ENCODE measurements around the gene OASL.
"Not testable (repeated sequence)": the region's sequence is repeated elsewhere in the genome, so short reads cannot be mapped to it uniquely, and the experiment has no call there.

Gene OASL, protein sequence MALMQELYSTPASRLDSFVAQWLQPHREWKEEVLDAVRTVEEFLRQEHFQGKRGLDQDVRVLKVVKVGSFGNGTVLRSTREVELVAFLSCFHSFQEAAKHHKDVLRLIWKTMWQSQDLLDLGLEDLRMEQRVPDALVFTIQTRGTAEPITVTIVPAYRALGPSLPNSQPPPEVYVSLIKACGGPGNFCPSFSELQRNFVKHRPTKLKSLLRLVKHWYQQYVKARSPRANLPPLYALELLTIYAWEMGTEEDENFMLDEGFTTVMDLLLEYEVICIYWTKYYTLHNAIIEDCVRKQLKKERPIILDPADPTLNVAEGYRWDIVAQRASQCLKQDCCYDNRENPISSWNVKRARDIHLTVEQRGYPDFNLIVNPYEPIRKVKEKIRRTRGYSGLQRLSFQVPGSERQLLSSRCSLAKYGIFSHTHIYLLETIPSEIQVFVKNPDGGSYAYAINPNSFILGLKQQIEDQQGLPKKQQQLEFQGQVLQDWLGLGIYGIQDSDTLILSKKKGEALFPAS

DNA sequence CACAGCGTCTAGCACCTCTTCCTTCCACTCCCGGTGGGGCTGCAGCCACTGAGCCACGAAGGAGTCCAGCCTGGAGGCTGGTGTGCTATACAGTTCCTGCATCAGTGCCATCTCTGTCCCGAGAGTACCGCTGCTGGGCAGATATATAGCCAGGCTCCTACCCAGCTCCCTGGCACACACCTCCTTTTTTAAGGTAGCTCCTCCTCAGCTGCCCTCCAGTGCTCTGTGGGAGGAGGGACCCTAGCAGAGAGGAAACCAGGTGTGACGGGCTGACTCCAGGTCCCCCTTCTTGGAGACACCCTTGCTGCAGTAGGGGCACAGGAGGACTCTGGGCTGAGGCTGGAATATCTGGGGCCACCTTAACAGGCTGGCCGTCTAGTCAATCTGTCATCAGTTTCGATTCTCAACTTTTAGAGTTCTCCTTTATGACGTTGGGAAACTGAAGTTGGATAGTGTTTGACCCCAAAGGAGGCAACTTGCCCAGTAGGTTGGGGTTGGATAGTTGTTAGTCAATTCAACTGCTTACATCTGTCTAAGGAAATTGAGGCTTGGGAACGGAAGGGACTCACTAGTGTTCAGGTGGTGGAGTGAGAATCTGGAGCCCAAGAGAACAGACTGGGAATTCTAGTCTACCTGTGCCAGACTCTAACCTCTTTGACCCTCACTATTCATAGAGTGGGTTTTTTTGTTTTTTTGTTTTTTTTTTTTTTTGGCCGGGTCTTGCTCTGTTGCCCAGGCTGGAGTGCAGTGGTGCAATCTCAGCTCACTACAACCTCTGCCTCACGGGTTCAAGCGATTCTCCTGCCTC, at the start of gene OASL:
TSS of gene OASL (minus strand) at position 386 of the 808 bp plus-strand sequence. CDS start at position 111, 275 bp downstream.
- DNase-seq: peak in 3 of 4 experiments; percentile 5 to 55 (median 23)

DNA sequence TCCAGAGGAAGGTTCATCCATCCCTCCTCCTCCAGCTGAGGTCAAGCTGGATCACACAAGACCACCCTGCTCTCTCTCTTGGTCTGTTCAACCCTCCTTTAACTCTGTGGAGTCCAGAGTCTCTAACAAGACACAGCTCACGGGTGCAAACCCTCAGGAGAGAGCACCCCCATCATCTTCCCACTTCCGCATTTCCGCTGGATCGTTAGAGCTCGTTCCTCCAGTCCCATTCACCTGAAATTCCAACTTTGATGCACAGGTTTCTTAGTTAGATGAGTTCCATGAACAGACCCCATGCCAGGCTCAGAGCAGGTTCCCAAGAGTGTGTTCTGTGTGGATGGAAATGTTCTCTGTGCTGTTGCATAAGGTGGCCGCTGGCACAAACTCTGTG, 49.1 kb upstream of the OASL start:
- no peak for DNase-seq

DNA sequence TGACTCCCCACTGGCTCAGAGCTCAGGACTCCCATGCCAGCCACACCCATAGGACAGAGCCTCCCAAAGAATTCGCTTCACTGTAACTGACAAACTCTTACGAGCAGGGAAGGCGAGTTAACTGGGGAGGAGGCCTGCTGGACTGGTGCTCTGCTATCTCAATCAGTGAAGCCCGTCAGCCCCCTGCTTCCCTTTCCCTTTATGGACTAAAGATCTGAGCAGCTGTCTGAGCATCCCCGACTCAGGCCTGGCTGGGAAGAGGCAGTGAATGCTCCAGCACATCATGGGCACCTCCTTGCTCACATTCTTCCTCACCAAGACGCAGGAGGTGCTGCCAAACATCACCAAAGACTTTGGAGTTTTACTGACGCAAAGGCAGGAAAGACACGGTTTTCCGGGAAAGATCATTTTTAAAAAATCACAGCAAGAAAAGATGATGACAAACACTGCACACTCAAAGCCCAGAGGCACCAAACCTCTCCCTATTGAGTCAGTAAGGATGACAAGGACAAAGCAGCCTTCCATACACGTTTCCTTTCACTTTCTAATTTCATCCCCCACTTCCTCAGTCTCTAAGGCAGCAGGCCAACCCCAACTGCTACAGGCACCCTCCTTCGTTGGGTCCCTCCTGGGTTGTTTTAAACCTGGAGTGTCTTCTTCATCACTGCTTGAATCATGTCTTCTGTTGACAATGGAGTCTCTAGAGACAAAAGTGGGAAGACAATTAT, 48.6 kb upstream of the OASL start:
- no peak for DNase-seq

DNA sequence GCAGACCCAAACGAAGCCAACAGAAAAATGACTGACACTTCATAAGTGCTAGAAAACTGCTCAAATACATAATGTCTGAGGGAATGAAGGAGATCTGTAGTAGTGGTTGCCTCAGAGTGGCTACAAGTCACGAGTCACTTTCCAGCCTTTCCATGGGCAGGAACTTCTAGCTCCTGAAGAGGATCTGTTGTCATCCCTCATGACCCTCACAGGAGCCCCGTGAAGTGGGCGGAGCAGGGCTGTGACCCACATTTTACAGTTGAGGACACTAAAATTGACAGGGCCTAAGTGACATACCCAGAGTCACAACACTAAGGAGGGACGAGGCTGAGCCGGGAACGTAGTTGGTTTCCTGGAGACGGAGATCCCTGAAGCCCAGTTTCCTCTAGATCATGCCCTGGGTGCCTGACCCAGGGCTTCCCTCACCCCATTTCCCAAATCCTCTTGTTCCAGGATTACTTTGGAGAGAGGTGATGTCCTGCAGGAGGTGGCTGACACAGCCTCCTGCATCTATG, 47.8 kb upstream of the OASL start:
- DNase-seq: no peak

DNA sequence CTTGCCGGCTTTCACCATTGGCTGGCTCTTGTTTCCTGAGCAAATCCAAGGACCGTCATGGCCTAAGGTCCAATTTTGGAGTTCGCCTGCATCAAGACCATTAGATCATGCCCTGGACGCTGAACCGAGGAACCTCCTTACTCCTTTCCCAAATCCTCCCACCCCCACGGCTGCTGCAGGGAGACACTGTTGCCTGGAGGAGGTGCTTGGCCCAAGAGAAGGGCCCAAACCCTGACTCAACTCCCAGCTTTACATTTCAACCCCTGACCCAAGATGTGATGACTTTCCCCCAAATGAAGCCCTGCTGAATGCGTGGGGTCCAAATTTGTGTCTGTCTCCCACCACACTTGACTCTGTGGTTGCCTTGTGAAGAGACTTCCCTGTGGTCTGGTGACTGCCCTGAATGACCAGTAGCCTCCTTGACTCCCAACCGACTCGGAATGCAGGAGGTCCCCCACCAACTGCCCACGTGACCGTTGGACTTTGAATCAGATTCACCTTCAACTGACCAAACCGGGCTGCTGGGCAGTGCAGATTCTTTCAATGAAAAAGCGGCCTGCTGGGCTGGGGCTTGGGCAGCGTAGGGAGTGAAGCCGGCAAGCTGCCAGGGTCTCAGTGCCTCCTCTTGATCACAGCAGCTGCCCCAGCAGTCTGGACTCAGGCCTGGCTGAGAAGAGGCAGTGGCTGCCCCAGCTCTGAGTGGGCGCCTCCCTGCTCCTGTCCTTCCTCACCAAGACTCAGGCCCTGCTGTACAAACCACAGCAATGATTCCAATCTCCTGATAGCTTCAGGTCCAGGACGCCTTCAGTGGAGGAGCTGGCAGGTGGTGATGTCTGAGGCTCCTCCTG, 46.7 kb upstream of the OASL start:
- no peak for DNase-seq

DNA sequence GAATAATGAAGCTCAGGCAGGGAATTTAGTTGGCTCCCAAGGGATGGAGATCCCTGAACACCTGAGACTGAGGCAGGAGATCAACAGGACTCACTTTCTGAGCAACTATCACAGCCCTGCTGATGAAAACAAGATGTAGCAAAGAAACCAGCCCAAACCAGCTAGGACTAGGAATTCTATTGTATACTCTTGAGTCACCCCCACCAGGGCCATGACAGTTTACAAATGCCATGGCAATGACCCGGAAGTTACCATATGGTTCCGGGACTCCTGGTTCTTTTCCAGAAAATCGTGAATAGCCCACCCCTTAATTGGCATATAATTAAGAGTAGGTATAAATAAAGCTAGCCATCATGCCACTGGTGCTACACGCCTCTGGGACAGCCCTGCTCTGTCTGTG, 46.0 kb upstream of the OASL start:
- no peak for DNase-seq

DNA sequence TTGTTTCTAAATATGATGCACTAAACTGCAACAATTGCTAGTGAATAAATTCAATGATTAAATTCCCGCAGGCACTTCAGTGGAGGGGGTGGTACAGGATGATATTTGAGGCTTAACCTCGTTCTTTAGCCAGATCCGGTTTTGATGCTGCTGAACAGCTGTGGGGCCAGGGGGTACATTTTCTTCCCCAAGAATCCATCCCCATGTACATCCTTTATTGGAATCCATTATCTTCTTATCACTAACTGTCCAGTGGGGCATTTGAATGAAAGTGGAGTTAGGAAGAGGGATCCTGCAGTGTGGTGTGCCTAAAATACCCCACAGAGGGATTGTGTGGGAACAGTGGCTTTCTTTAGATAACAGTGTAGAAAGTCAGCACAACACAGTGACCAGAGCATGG, 45.2 kb upstream of the OASL start:
- DNase-seq: no peak

DNA sequence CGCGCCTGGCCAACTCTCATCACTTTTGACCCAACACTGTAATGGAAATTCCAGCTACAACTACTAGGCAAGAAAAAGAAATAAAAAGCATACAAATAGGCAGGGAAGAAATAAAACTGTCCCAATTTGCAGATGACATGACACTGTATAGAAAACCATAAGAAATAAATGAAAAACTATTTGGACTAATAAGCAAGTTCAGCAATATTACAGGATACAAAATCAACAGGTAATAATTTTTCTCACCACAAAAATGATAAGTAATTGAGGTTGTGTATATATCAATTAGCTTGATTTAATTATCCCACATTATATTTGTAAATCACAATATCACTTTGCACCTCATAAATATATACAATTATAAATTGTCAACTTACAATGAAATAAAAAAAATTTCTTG, 41.9 kb upstream of the OASL start:
- no peak for DNase-seq

DNA sequence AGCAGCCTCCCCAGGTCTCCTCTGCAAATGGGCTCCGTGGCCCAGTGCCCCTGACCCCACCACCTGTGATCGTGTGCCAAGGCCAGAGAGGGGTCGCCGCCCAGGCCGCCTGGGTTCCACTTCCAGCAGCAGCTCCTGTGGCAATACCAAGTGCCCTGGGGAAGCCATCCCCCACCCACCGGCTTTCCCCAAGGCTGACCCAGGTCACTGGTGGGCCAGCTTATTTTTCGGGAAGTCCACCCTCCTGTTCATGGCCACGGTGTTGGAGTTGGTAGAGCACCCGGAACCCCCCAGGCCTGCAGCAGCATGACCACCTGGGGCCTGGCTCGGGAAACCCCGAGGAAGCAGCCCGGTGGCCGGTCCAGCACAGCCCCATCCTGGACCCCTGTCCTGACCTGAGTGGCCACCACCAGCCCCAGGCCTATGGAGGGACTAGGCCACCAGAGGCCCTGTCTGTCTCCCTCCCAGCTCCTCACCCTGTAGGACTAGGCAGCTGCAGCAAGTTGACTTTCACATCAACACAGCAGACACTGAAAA, 40.8 kb upstream of the OASL start:
- DNase-seq: no peak

DNA sequence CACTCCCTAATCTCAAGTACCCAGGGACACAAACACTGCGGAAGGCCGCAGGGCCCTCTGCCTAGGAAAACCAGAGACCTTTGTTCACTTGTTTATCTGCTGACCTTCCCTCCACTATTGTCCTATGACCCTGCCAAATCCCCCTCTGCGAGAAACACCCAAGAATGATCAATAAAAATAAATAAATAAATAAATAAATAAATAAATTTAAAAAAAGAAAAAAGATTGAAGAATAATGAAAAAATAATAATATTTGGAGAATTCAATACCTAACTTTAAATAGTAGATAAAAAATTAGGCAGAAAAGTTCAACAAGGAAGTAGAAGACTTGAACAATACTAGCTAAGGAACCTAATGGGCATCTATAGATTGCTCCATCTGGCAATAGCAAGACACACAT, 38.4 kb upstream of the OASL start:
- not testable (repeated sequence) for DNase-seq

DNA sequence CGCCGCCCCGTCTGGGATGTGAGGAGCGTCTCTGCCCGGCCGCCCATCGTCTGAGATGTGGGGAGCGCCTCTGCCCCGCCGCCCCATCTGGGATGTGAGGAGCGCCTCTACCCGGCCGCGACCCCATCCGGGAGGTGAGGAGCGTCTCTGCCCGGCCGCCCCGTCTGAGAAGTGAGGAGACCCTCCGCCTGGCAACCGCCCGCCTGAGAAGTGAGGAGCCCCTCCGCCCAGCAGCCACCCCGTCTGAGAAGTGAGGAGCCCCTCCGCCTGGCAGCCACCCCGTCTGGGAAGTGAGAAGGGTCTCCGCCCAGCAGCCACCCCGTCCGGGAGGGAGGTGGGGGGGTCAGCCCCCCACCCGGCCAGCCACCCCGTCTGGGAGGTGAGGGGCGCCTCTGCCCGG, 36.9 kb upstream of the OASL start:
- DNase-seq: not testable (repeated sequence)

DNA sequence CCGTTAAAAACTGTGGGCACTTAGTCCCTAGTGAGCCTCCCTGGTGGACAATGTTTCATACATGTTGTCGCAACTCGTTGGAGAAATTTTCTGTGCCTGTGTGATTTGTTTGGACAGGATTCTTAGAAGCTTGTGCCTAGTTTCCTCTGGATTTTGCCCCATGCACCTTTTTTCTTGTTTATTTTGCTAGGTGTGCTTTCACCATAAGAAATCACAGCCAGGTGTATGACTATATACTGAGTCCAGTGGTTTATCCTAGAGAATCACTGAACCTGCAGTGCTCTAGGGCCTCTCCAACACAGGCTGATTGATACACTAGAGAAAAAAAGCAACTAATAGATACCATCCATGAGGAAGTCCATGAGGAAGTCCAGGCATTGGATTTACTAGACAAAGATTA, 33.1 kb upstream of the OASL start:
- no peak for DNase-seq

DNA sequence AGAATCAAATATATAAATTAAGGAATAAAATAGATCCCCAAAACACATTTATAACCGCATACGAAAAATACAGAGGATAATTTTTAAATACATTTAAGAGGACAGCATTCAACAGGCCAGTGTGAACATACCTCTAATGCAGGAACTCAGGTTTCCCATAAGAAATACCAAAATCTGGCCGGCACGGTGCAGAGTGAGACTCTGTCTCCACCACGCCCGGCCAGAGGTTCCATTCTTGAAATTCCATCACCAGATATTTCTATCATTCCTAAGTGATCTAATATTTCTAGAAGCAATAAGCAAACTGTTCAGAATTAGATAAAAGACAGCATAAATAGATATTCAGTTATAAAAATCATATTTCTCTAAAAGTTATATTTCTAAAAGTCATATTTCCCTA, 30.2 kb upstream of the OASL start:
- DNase-seq: no peak

DNA sequence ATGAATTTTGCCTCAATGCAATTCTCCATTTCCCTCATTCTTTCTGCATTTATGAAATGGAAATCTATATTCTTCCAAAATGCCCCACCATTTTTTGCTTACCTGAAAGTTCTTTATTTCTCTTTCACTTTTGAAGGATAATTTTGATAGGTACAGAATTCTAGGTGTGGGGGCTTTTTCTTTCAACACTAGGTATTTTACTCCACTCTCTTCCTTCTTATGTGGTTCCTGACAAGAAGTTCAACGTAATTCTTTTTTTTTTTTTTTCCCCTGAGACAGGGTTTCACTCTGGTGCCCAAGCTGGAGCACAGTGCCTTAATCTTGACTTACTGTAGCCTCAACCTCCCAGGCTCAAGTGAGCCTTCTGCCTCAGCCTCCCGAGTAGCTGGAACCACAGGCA, 26.3 kb upstream of the OASL start:
- no peak for DNase-seq

DNA sequence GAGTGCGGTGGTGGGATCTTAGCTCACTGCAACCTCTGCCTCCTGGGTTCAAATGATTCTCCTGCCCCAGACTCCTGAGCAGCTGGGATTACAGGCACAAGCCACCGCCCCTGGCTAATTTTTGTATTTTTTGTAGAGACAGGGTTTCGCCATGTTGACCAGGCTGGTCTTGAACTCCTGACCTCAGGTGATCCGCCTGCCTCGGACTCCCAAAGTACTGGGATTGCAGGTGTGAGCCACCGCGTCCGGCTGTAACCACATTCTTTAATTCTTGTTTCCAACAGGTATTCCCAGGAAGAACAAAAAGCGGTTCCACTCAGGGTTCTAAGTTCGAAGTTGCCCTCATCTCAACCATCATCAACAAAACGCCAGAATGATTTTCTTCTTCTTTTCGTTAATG, 25.5 kb upstream of the OASL start:
- DNase-seq: not testable (repeated sequence)

DNA sequence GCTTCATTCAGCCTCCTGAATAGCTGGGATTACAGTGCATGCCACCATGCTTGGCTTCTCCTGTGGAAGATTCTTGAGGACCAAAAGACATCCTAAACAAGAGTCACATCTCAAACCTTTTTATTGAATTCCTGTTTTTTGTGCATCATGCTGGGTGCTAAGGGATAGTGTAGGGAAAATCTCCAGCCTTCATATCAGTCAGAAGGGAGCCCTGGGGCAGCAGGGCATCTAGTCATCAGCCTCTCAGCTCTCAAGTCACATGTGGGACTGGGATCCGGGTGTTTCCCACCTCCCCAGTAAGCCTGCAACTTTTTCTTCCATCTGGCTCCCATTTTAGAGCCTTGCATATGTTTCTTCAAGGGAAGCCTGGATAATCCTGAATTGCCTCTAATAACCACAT, 25.1 kb upstream of the OASL start:
- DNase-seq: no peak

DNA sequence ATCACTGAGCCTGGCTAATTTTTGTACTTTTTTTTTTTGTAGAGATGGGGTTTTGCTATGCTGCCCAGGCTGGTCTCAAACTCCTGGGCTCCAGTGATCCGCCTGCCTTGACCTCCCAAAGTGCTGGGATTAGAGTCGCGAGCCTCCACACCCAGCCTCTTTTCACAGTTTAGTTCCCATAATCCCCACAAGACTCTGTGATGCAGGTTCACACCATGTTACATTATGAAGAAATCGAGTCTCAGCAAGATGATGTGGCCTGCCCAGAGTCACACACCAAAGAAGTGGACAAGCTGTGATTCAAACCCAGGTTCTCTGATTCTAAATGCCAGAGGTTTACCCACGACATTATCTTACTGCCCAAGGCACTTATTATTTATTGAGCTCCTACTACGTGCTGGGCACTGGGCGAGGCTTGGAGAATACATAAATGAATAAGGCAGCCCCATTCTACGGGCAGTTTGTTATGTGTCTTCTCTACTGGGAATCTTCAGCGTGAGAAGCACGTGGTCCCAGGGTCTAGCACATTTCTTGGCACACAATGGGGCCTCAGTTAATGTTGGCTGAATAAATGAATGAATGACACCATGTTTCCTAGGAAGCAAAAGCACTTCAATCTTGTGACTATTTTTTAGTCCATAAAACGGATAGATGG, 23.5 kb upstream of the OASL start:
- no peak for DNase-seq

DNA sequence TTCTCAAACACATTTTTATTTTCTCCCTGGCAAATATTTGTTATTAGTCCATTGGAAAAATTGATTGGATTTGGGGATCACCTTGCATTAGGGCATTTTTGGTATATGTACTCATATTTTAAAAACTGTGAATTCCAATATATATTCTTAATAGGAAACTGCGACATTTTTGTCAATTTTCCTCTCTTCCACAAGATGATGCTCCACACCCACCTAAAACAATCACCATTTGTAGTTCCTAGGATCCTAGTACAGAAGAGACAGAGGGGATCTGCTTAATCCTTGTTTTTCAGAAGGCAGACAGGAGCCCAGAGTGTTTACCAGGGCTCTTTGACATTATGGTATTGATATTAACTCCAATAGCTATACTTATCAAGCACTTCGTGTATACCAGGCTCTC, 22.8 kb upstream of the OASL start:
- no peak for DNase-seq

DNA sequence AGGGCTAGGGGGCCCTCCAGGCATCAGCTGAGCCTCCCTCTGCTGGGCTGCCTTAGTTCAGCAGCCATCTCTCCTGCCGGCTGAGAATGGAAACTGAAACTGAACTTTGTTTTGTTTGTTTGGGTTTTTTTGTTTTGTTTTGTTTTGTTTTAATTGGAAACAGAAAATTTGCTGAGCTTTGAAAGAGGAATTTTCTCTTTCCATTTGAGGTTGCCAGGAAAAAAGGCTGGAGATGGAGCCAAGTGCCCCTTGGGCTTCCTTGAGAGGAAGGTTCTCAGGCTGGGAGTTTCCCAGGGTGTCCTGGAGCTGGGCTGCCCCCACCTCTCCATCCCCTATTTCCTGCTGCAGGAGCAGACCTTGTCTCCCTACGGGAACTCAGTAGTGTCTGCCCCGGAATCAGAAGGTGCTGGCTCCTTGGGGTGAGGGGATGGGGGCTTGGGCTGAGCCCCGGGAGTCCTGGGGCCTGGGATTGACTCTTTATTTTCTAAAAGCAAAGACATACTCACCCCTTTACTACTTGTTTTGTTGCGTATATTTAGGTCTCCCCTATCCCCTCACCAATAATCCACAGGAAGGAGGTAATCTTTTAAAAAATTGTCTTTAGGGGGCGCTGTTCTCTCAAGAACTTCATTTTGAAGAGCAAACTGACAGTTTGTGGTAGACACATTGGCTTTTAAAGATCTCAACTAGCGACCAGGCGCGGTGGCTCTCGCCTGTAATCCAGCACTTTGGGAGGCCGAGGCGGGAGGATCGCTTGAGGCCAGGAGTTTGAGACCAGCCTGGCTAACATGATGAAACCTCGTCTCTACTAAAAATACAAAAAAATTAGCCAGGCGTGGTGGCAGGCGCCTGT, 21.3 kb upstream of the OASL start:
- DNase-seq: peak in 3 of 4 experiments; percentile 5 to 36 (median 35)

All from activated CD4-positive, CD25-positive, alpha-beta regulatory T cell (primary cell).